ENCODE results near the gene DOCK6. TPM values are rescaled to one million over a fixed set of nuclear protein-coding genes. Genes with fewer than 3 reads are reported as not detected.

DOCK6 gene
- total and polyA plus RNA-seq, 2 experiments from 2014 or later, result 17.4 to 36.8 TPM

GRCh38 chr19:11295665-11296245 is 33.4 kb upstream of the DOCK6 start, which contains the start of gene TSPAN16:
TSS of gene TSPAN16 (plus strand) at chr19:11296160. CDS start at chr19:11296298, 138 bp downstream.
- no peaks in the 10 kb centered on the region for H3K36me3 ChIP-seq (replicated peaks; ENCODE audit: insufficient read depth, low read depth)
- H3K9me3 ChIP-seq (ENCODE audit: low read depth), result no peaks in the 10 kb centered on the region
- no peaks in the 10 kb centered on the region for H3K79me2 ChIP-seq
- peak within 1 kb of the TSS; percentile 3 for H3K27ac ChIP-seq
- WGBS (ENCODE audit: low lambda C conversion rate, missing lambda C conversion rate), result 70% methylated on average over 8 of the region's 8 CpGs
- no peaks in the 10 kb centered on the region for H3K4me1 ChIP-seq (ENCODE audit: insufficient read depth)
- no peak within 1 kb of the TSS for H3K4me2 ChIP-seq
- H2AFZ ChIP-seq, result no peak within 1 kb of the TSS
- H3K27me3 ChIP-seq, result no peaks in the 10 kb centered on the region
- H3K9me2 ChIP-seq (replicated peaks; ENCODE audit: insufficient read depth), result no peaks in the 10 kb centered on the region
- H3K4me3 ChIP-seq, result no peak within 1 kb of the TSS
- H4K20me1 ChIP-seq (ENCODE audit: insufficient read depth, poor library complexity, severe bottlenecking), result no peaks in the 10 kb centered on the region
- no peak for DNase-seq (ENCODE audit: low spot score)
- TF ChIP-seq EZH2phosphoT487 (IDR thresholded peaks at IDR 0.05; ENCODE audit: low read depth, severe bottlenecking, unreplicated experiment), result no peak
- TF ChIP-seq EZH2 (IDR thresholded peaks at IDR 0.05; ENCODE audit: borderline replicate concordance), result no peak
- no peak for TF ChIP-seq CTCF (IDR thresholded peaks at IDR 0.05; ENCODE audit: poor library complexity)

GRCh38 chr19:11295180-11295579 is 32.9 kb upstream of the DOCK6 start:
- no peak overlapping the region for H3K4me2 ChIP-seq
- no peaks in the 10 kb centered on the region for H3K9me3 ChIP-seq (ENCODE audit: low read depth)
- H3K4me3 ChIP-seq, result no peak overlapping the region
- H4K20me1 ChIP-seq (ENCODE audit: insufficient read depth, poor library complexity, severe bottlenecking), result no peaks in the 10 kb centered on the region
- no peaks in the 10 kb centered on the region for H3K4me1 ChIP-seq (ENCODE audit: insufficient read depth)
- H3K27ac ChIP-seq, result no peak overlapping the region
- H3K9me2 ChIP-seq (replicated peaks; ENCODE audit: insufficient read depth), result no peaks in the 10 kb centered on the region
- 96% methylated on average over 4 of the region's 4 CpGs for WGBS (ENCODE audit: low lambda C conversion rate, missing lambda C conversion rate)
- H3K27me3 ChIP-seq, result no peaks in the 10 kb centered on the region
- H3K36me3 ChIP-seq (replicated peaks; ENCODE audit: insufficient read depth, low read depth), result no peaks in the 10 kb centered on the region
- no peaks in the 10 kb centered on the region for H3K79me2 ChIP-seq
- DNase-seq (ENCODE audit: low spot score), result no peak
- no peak overlapping the region for H2AFZ ChIP-seq
- TF ChIP-seq CTCF (IDR thresholded peaks at IDR 0.05; ENCODE audit: poor library complexity) (no peak), EZH2 (IDR thresholded peaks at IDR 0.05; ENCODE audit: borderline replicate concordance) (no peak), EZH2phosphoT487 (IDR thresholded peaks at IDR 0.05; ENCODE audit: low read depth, severe bottlenecking, unreplicated experiment) (no peak)

- DNase-seq (ENCODE audit: low spot score), result peak; percentile 95
- Histone ChIP-seq H3K4me2 (peak overlapping the region; percentile 75), H2AFZ (peak overlapping the region; percentile 62)
Observed at GRCh38 chr19:11293433-11294389, 31.4 kb upstream of the DOCK6 start.

More at GRCh38 chr19:11293433-11294389, 31.4 kb upstream of the DOCK6 start:
- Histone ChIP-seq H3K4me3 (no peak overlapping the region), H3K4me1 (ENCODE audit: insufficient read depth) (no peaks in the 10 kb centered on the region), H3K36me3 (replicated peaks; ENCODE audit: insufficient read depth, low read depth) (no peaks in the 10 kb centered on the region), H3K9me3 (ENCODE audit: low read depth) (no peaks in the 10 kb centered on the region), H3K9me2 (replicated peaks; ENCODE audit: insufficient read depth) (no peaks in the 10 kb centered on the region), H4K20me1 (ENCODE audit: insufficient read depth, poor library complexity, severe bottlenecking) (no peaks in the 10 kb centered on the region), H3K27ac (peak overlapping the region; percentile 39), H3K27me3 (no peaks in the 10 kb centered on the region), H3K79me2 (no peaks in the 10 kb centered on the region)
- 17% methylated on average over 35 of the region's 41 CpGs for WGBS (ENCODE audit: low lambda C conversion rate, missing lambda C conversion rate)
- TF ChIP-seq CTCF (IDR thresholded peaks at IDR 0.05; ENCODE audit: poor library complexity) (peak; percentile 99), EZH2 (IDR thresholded peaks at IDR 0.05; ENCODE audit: borderline replicate concordance) (no peak)

Measured in hepatocyte (in vitro differentiated cells).